ENCODE measurements around the gene SETBP1. TPM values are rescaled to one million over a fixed set of nuclear protein-coding genes. Genes with fewer than 3 reads are reported as not detected.

Gene SETBP1
- total and polyA plus RNA-seq, 2 of the 8 experiments (the other 6 are each of a cell fraction or from before 2014, with no cell fraction given): 2.0 to 6.5 TPM

DNA sequence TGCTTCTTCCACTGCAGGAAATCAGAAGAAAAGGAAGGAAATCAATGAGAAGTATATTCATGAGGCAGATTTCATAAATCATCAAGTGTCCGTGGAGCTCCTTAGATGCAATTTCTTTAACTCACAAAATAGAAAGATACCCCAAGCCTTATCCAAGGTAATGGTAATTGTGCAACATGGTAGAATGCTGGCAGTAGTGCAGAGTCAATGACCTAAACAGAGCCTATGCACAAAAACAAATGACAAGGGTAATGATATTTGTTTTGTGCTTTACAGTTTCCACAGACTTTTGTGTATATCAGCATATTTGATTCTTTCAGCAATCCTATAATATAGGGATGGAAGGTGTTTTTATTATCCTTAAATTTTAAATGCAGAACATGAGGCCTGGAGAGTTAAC is 102.7 kb downstream of the SETBP1 start (continued):
- TF ChIP-seq SP2 (IDR thresholded peaks at IDR 0.05; ENCODE audit: low read length) (no peak), EGR1 (IDR thresholded peaks at IDR 0.05; ENCODE audit: borderline replicate concordance, low read depth, low read length) (no peak), JUN (IDR thresholded peaks at IDR 0.05; ENCODE audit: low read depth, low read length) (no peak), CREB1 (IDR thresholded peaks at IDR 0.05) (no peak), SUZ12 (IDR thresholded peaks at IDR 0.05; ENCODE audit: low read length) (no peak), TBP (IDR thresholded peaks at IDR 0.05; ENCODE audit: low read depth, low read length) (no peak)
- TF ChIP-seq, protein P1, sequence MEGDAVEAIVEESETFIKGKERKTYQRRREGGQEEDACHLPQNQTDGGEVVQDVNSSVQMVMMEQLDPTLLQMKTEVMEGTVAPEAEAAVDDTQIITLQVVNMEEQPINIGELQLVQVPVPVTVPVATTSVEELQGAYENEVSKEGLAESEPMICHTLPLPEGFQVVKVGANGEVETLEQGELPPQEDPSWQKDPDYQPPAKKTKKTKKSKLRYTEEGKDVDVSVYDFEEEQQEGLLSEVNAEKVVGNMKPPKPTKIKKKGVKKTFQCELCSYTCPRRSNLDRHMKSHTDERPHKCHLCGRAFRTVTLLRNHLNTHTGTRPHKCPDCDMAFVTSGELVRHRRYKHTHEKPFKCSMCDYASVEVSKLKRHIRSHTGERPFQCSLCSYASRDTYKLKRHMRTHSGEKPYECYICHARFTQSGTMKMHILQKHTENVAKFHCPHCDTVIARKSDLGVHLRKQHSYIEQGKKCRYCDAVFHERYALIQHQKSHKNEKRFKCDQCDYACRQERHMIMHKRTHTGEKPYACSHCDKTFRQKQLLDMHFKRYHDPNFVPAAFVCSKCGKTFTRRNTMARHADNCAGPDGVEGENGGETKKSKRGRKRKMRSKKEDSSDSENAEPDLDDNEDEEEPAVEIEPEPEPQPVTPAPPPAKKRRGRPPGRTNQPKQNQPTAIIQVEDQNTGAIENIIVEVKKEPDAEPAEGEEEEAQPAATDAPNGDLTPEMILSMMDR (IDR thresholded peaks at IDR 0.05; ENCODE audit: control extremely low read depth in 1 of 3, insufficient read depth in 1 of 3, low read depth in 1 of 3, low read length in 3 of 3): no peak

All from H1 (cell line).